Iris pigment epithelial cell (primary cell): ENCODE results near the gene PRIMPOL.
"Not testable (repeated sequence)": the region's sequence is repeated elsewhere in the genome, so short reads cannot be mapped to it uniquely, and the experiment has no call there.

Experiments used
- DNase-seq: peaks from one replicate; pipeline ENCODE4 v3.0.0-alpha.2; 2011; ENCODE audit warnings: low read depth

PRIMPOL gene

GRCh38 chr4:184649026-184649970 lies at the start of gene PRIMPOL, which contains the start of gene CASP3:
Gene PRIMPOL (plus strand): TSS chr4:184649738. CDS start chr4:184657141, 7,403 bp downstream.
Gene CASP3 (minus strand): TSS chr4:184649447. CDS start chr4:184638453, 10,994 bp downstream.
- DNase-seq, result peak; percentile 96

- not testable (repeated sequence) for DNase-seq
These were observed 48.6 kb upstream of the PRIMPOL start for GRCh38 chr4:184600982-184601381.

GRCh38 chr4:184602857-184603256 lies 46.7 kb upstream of the PRIMPOL start:
- not testable (repeated sequence) for DNase-seq

GRCh38 chr4:184607429-184607828 lies 42.1 kb upstream of the PRIMPOL start:
- DNase-seq, result not testable (repeated sequence)

- DNase-seq, result no peak
These were observed 37.5 kb upstream of the PRIMPOL start for GRCh38 chr4:184612074-184612473.

GRCh38 chr4:184613405-184613804 lies 36.1 kb upstream of the PRIMPOL start:
- DNase-seq, result no peak

- no peak for DNase-seq
These were observed 35.0 kb upstream of the PRIMPOL start for GRCh38 chr4:184614509-184614908.

- not testable (repeated sequence) for DNase-seq
These were observed 33.4 kb upstream of the PRIMPOL start for GRCh38 chr4:184616168-184616567.

GRCh38 chr4:184616633-184617551 lies 32.6 kb upstream of the PRIMPOL start:
- DNase-seq, result no peak

- no peak for DNase-seq
These were observed 31.8 kb upstream of the PRIMPOL start for GRCh38 chr4:184617600-184618196.

GRCh38 chr4:184620212-184620867 lies 29.2 kb upstream of the PRIMPOL start:
- DNase-seq, result no peak

GRCh38 chr4:184621518-184621917 lies 28.0 kb upstream of the PRIMPOL start:
- no peak for DNase-seq

- DNase-seq, result not testable (repeated sequence)
These were observed 25.0 kb upstream of the PRIMPOL start for GRCh38 chr4:184624504-184624903.

GRCh38 chr4:184624972-184625554 lies 24.5 kb upstream of the PRIMPOL start:
- DNase-seq, result no peak

- not testable (repeated sequence) for DNase-seq
These were observed 23.5 kb upstream of the PRIMPOL start for GRCh38 chr4:184625783-184626596.

- peak; percentile 72 for DNase-seq
These were observed 21.4 kb upstream of the PRIMPOL start for GRCh38 chr4:184628103-184628502.

- no peak for DNase-seq
These were observed 16.7 kb upstream of the PRIMPOL start for GRCh38 chr4:184632842-184633241.

GRCh38 chr4:184635381-184635780 lies 14.2 kb upstream of the PRIMPOL start:
- no peak for DNase-seq

- DNase-seq, result no peak
These were observed 13.4 kb upstream of the PRIMPOL start for GRCh38 chr4:184636144-184636543.

GRCh38 chr4:184636897-184637296 lies 12.6 kb upstream of the PRIMPOL start:
- DNase-seq, result no peak
